GM20000 (cell line): ENCODE results near the gene LIG1.
A peak's percentile ranks its signal among the peaks of the same experiment; 100 is the strongest.

Experiments
- DNase-seq: peaks from one replicate; pipeline ENCODE4 v3.0.0; 2012; ENCODE audit warnings: low spot score
- CTCF ChIP-seq: IDR thresholded peaks from 2 replicates; pipeline ENCODE4 v1.5.1; 2012; ENCODE audit warnings: mild to moderate bottlenecking, control low read depth; ENCODE audit errors: extremely low read depth, missing control alignments

LIG1 gene

GRCh38 chr19:48169939-48170803 lies at the start of gene LIG1, which contains the start of gene ZSWIM9:
Gene LIG1, minus strand, starts transcription at chr19:48170344. Its CDS starts 4,778 bp downstream, at chr19:48165566.
Gene ZSWIM9, plus strand, starts transcription at chr19:48170680. Its CDS starts 1,123 bp downstream, at chr19:48171803.
- DNase-seq, result peak; percentile 98
- TF ChIP-seq CTCF, result no peak

- DNase-seq, result no peak
- TF ChIP-seq CTCF, result no peak
Observed at GRCh38 chr19:48218997-48219396, 48.9 kb upstream of the LIG1 start.

DNA sequence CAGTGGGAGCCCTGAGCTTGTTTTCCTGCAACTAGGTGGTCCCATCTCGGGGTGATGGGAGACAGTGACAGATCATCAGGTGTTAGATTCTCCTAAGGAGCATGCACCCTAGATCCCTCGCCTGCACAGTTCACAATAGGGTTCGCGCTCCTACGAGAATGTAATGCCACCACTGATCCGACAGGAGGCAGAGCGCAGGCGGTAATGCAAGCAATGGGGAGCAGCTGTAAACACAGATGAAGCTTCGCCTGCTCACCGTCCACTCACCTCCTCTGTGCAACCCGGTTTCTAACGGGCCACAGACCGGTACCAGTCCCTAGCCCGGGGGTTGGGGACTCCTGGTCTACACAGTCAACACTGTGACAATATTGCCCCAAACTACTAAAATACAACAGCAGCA lies 46.8 kb upstream of the LIG1 start:
- DNase-seq, result no peak
- no peak for TF ChIP-seq CTCF

- DNase-seq, result no peak
- no peak for TF ChIP-seq CTCF
Observed at GRCh38 chr19:48213959-48214358, 43.8 kb upstream of the LIG1 start.

- no peak for TF ChIP-seq CTCF
- DNase-seq, result no peak
Observed at GRCh38 chr19:48210005-48210404, 39.9 kb upstream of the LIG1 start.

DNA sequence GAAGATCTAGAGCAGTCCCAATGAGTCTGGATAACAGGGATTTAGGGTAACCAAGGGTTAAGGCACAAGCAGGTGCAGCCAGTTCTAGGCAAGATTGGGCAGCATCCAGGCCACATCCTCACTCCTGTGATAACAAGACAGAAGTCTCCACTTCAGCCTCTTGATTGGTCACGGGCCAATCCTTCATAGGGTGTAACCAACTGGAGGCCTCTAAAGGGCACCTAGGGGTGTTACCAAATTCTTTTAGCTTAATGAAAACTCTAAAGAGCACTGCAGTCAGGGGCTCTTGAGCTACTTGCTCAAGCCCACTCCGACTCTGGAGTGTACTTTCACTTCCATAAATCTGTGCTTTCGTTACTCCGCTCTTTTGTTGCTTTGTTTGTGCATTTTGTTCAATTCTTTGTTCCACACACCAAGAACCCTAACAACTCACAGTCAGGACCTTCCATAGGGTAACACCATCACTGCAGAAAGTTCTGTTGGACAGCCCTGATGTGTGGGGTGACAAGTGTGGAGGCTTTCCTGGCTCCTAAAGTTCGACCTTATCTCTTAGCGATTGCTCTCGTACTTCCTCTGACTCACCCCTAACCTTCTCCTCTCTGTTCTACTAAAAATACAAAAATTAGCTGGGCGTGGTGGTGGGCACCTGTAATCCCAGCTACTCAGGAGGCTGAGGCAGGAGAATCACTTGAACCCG lies 36.4 kb upstream of the LIG1 start:
- DNase-seq, result no peak
- no peak for TF ChIP-seq CTCF
